ENCODE data around the gene WIPF1. TPM values are rescaled to one million over a fixed set of nuclear protein-coding genes. Genes with fewer than 3 reads are reported as not detected.

The WIPF1 gene, protein sequence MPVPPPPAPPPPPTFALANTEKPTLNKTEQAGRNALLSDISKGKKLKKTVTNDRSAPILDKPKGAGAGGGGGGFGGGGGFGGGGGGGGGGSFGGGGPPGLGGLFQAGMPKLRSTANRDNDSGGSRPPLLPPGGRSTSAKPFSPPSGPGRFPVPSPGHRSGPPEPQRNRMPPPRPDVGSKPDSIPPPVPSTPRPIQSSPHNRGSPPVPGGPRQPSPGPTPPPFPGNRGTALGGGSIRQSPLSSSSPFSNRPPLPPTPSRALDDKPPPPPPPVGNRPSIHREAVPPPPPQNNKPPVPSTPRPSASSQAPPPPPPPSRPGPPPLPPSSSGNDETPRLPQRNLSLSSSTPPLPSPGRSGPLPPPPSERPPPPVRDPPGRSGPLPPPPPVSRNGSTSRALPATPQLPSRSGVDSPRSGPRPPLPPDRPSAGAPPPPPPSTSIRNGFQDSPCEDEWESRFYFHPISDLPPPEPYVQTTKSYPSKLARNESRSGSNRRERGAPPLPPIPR
- 108 TPM for polyA plus RNA-seq (2012; ENCODE audit: missing spikeins)

- peak; percentile 29 for DNase-seq (ENCODE audit: insufficient read length)
- peak; percentile 90 for TF ChIP-seq POLR2A (IDR thresholded peaks at IDR 0.05; ENCODE audit: low read depth, low read length)
- peak; percentile 88 for TF ChIP-seq TAF1 (IDR thresholded peaks at IDR 0.05; ENCODE audit: borderline replicate concordance, low read depth, low read length)
- peak; percentile 89 for TF ChIP-seq POLR2AphosphoS5 (IDR thresholded peaks at IDR 0.05; ENCODE audit: low read depth, low read length)
- FAIRE-seq = peak; percentile 89
These were observed at the start of gene WIPF1 for GRCh38 chr2:174597345-174598047. Gene WIPF1, minus strand, starts transcription at chr2:174597804. Its CDS starts 12,231 bp downstream, at chr2:174585573.

- DNase-seq (ENCODE audit: insufficient read length) (no peak), FAIRE-seq (peak; percentile 38)
- TF ChIP-seq TAF1 (IDR thresholded peaks at IDR 0.05; ENCODE audit: borderline replicate concordance, low read depth, low read length) (no peak), POLR2AphosphoS5 (IDR thresholded peaks at IDR 0.05; ENCODE audit: low read depth, low read length) (no peak), POLR2A (IDR thresholded peaks at IDR 0.05; ENCODE audit: low read depth, low read length) (no peak)
These were observed 47.7 kb upstream of the WIPF1 start for GRCh38 chr2:174645296-174645695.

GRCh38 chr2:174644406-174644805 is 46.8 kb upstream of the WIPF1 start:
- TF ChIP-seq TAF1 (IDR thresholded peaks at IDR 0.05; ENCODE audit: borderline replicate concordance, low read depth, low read length) (no peak), POLR2AphosphoS5 (IDR thresholded peaks at IDR 0.05; ENCODE audit: low read depth, low read length) (no peak), POLR2A (IDR thresholded peaks at IDR 0.05; ENCODE audit: low read depth, low read length) (no peak)
- DNase-seq (ENCODE audit: insufficient read length) (no peak), FAIRE-seq (no peak)

DNA sequence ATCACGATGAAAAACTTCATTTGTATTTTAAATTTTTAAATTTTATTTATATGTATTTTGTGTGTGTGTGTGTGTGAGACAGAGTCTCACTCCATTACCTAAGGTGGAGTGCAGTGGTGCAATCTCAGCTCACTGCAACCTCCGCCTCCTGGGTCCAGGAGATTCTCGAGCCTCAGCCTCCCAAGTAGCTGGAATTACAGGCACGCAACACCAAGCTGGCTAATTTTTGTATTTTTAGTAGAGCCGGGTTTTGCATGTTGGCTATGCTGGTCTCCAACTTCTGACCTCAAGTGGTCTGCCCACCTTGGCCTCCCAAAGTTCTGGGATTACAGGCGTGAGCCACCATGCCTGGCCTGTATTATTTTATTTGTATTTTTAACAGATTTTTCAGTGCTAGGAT is 45.8 kb upstream of the WIPF1 start:
- no peak for FAIRE-seq
- no peak for DNase-seq (ENCODE audit: insufficient read length)
- TF ChIP-seq POLR2A (IDR thresholded peaks at IDR 0.05; ENCODE audit: low read depth, low read length) = no peak
- TF ChIP-seq TAF1 (IDR thresholded peaks at IDR 0.05; ENCODE audit: borderline replicate concordance, low read depth, low read length) = no peak
- TF ChIP-seq POLR2AphosphoS5 (IDR thresholded peaks at IDR 0.05; ENCODE audit: low read depth, low read length) = no peak

- no peak for FAIRE-seq
- no peak for DNase-seq (ENCODE audit: insufficient read length)
- TF ChIP-seq TAF1 (IDR thresholded peaks at IDR 0.05; ENCODE audit: borderline replicate concordance, low read depth, low read length) (no peak), POLR2A (IDR thresholded peaks at IDR 0.05; ENCODE audit: low read depth, low read length) (no peak), POLR2AphosphoS5 (IDR thresholded peaks at IDR 0.05; ENCODE audit: low read depth, low read length) (no peak)
These were observed 43.6 kb upstream of the WIPF1 start for GRCh38 chr2:174641168-174641567.

DNA sequence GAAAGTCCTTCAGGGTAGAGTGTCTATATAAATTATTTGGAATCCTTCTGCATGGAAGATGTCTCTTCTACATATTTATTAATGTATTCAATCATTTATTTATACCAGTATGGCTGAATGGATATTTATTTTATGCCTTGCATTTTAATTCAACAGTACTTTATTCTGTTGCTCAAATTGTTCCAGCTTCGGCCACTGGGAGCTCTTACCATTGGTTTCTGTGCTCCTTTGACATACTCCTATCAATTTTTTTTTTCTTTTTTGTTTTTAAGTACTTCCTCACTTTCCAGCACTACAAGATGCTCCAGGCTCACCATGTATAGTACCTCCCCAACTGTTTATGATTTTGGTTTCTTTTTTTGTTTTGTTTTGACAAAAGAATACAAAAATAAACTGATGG is 39.4 kb upstream of the WIPF1 start:
- TF ChIP-seq TAF1 (IDR thresholded peaks at IDR 0.05; ENCODE audit: borderline replicate concordance, low read depth, low read length) (no peak), POLR2AphosphoS5 (IDR thresholded peaks at IDR 0.05; ENCODE audit: low read depth, low read length) (no peak), POLR2A (IDR thresholded peaks at IDR 0.05; ENCODE audit: low read depth, low read length) (no peak)
- DNase-seq (ENCODE audit: insufficient read length) = no peak
- no peak for FAIRE-seq

GRCh38 chr2:174635776-174636404 is 38.3 kb upstream of the WIPF1 start:
- FAIRE-seq (peak; percentile 17), DNase-seq (ENCODE audit: insufficient read length) (no peak)
- TF ChIP-seq POLR2A (IDR thresholded peaks at IDR 0.05; ENCODE audit: low read depth, low read length) (no peak), TAF1 (IDR thresholded peaks at IDR 0.05; ENCODE audit: borderline replicate concordance, low read depth, low read length) (no peak), POLR2AphosphoS5 (IDR thresholded peaks at IDR 0.05; ENCODE audit: low read depth, low read length) (no peak)

DNA sequence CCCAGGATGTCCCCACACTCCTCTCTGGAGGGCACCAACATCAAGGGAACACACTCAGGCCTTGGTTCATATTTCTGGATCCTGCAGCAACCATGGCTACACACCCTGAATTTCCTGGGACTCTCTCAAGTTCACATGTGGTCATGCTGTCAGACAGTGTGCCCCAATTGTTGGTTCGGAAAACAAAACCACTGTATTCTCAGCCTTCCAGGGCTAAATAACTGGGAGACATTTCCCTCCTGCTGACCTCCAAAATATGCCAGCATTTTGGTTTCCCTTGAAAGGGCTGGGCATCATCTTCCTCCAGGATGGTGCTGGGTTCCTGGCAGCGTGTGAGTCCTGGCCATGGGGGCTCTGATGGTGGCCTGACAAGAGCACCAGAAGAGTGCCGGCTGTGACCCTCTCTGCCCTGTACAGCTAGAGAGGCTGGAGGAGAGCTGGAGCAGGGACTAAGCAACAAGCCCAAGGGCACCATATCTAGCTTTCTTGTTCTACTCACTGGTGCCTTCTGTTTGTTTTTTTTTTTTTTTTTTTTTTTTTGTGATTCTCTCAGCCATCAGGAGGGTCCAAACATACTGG is 37.5 kb upstream of the WIPF1 start:
- no peak for TF ChIP-seq POLR2A (IDR thresholded peaks at IDR 0.05; ENCODE audit: low read depth, low read length)
- no peak for TF ChIP-seq TAF1 (IDR thresholded peaks at IDR 0.05; ENCODE audit: borderline replicate concordance, low read depth, low read length)
- no peak for TF ChIP-seq POLR2AphosphoS5 (IDR thresholded peaks at IDR 0.05; ENCODE audit: low read depth, low read length)
- FAIRE-seq (no peak), DNase-seq (ENCODE audit: insufficient read length) (no peak)

DNA sequence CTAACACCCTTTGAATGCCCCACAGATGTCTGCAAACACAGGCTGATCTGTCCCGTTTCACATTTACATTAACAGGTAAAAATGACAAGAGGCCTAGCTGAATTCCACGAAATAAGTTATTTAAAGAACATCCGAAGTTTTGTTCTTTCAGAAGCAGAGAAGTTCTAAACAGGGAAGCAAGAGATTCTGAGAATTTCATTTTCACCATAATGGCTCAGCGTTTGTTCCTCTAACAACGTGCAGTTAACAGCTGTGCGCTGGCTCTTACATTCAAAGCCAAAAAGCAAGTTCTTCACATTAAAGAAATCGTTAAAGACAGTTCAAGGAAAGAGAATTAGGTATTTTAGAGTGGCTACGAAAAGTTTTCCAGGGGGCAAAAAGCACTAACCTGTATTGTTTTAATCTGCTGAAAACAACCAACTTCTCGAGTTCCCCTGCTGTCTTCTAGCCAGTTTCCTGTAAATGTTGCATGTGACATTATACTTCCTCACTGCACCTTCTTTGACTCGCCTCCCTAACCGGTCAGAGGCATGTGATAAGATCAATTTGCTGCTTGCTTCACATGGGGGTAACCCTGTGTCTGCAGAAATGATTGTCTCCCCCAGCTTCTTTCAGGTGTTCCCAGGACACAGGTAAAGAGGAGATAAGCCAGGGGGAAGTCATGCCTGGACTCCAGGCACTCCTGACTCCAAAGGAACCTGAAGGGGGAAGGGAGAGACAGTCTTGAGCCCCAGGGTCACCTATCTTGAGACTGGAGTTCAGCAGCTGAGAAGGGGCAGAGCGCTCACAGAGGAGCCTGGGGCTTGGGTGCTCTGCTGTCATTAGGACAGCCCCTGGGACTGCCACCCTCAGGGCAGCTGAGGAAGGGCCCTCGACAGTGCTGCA is 36.8 kb upstream of the WIPF1 start:
- DNase-seq (ENCODE audit: insufficient read length) (peak; percentile 19), FAIRE-seq (peak; percentile 90)
- peak; percentile 73 for TF ChIP-seq POLR2AphosphoS5 (IDR thresholded peaks at IDR 0.05; ENCODE audit: low read depth, low read length)
- TF ChIP-seq TAF1 (IDR thresholded peaks at IDR 0.05; ENCODE audit: borderline replicate concordance, low read depth, low read length) = 0 out of 2 replicates have a peak, but pooled peaks have one; percentile 10
- peak; percentile 77 for TF ChIP-seq POLR2A (IDR thresholded peaks at IDR 0.05; ENCODE audit: low read depth, low read length)

DNA sequence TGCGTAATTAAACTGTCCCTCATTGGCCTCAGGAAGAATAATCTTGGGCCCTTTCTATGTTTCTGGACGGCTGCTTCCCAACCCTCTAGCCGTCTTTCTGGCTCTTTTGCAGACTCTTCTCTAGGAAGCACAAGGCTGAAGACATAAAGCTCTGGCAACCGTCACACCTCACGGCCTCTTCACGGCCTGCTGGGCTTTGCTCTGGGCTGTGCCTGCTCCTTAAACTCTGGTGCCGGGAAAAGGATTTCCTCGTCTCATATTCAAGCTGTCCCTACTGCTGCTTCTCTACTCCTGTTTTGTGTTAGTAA is 36.0 kb upstream of the WIPF1 start:
- peak; percentile 73 for FAIRE-seq
- DNase-seq (ENCODE audit: insufficient read length) = no peak

More for the DNA sequence above, 36.0 kb upstream of the WIPF1 start:
- TF ChIP-seq POLR2AphosphoS5 (IDR thresholded peaks at IDR 0.05; ENCODE audit: low read depth, low read length) = no peak
- no peak; the same call in 1 of the 2 replicates for TF ChIP-seq POLR2A (IDR thresholded peaks at IDR 0.05; ENCODE audit: low read depth, low read length)
- no peak for TF ChIP-seq TAF1 (IDR thresholded peaks at IDR 0.05; ENCODE audit: borderline replicate concordance, low read depth, low read length)
